Trophoblast cell (in vitro differentiated cells and primary cell): ENCODE measurements around the gene EPB41L4B.

Experiments used
- DNase-seq, 2 donors: peaks; one replicate each; pipeline ENCODE4 v3.0.0-alpha.2; 2016
- H2AFZ ChIP-seq: 2 replicates; pipeline ENCODE4 v1.6.1; 2013; ENCODE audit warnings: low read length, moderate library complexity, mild to moderate bottlenecking; ENCODE audit not compliant: insufficient read depth, poor library complexity
- H2AK5ac ChIP-seq: 2 replicates; pipeline ENCODE4 v1.6.1; 2013; ENCODE audit warnings: mild to moderate bottlenecking, low read length
- H2BK120ac ChIP-seq: 2 replicates; pipeline ENCODE4 v1.6.1; 2013; ENCODE audit warnings: low read length, mild to moderate bottlenecking, moderate library complexity; ENCODE audit not compliant: insufficient read depth, poor library complexity
- H2BK12ac ChIP-seq: 2 replicates; pipeline ENCODE4 v1.6.1; 2013; ENCODE audit warnings: mild to moderate bottlenecking, low read length, moderate library complexity
- H2BK5ac ChIP-seq: 2 replicates; pipeline ENCODE4 v1.6.1; 2013; ENCODE audit warnings: low read length, low read depth, moderate library complexity, mild to moderate bottlenecking; ENCODE audit not compliant: poor library complexity
- H3K14ac ChIP-seq: 2 replicates; pipeline ENCODE4 v1.6.1; 2013; ENCODE audit warnings: mild to moderate bottlenecking, low read length
- H3K18ac ChIP-seq: 2 replicates; pipeline ENCODE4 v1.6.1; 2013; ENCODE audit warnings: mild to moderate bottlenecking, low read length
- H3K23ac ChIP-seq: 2 replicates; pipeline ENCODE4 v1.6.1; 2013; ENCODE audit warnings: low read length
- H3K27ac ChIP-seq: 2 replicates; pipeline ENCODE4 v1.5.1; 2013; ENCODE audit warnings: low read depth, mild to moderate bottlenecking, inconsistent platforms, low read length, moderate library complexity
- H3K27me3 ChIP-seq: 2 replicates; pipeline ENCODE4 v1.6.1; 2013; ENCODE audit warnings: inconsistent platforms, mild to moderate bottlenecking, low read length, moderate library complexity; ENCODE audit not compliant: insufficient read depth
- H3K36me3 ChIP-seq, 2 experiments: 1 replicate in 1 of 2; 2 replicates in 1 of 2; pipeline ENCODE4 v1.6.1; 2013; ENCODE audit warnings: low read length in 2 of 2, mild to moderate bottlenecking in 2 of 2, moderate library complexity in 1 of 2; ENCODE audit not compliant: insufficient read depth in 2 of 2, control insufficient read depth in 1 of 2
- H3K4ac ChIP-seq: 2 replicates; pipeline ENCODE4 v1.6.1; 2013; ENCODE audit warnings: low read depth, mild to moderate bottlenecking, low read length, moderate library complexity
- H3K4me1 ChIP-seq, 2 experiments: 1 replicate in 1 of 2; 2 replicates in 1 of 2; pipeline ENCODE4 v1.6.1; 2013; ENCODE audit warnings: low read length in 2 of 2, mild to moderate bottlenecking in 2 of 2, moderate library complexity in 1 of 2; ENCODE audit not compliant: insufficient read depth in 2 of 2, control insufficient read depth in 1 of 2
- H3K4me2 ChIP-seq: 2 replicates; pipeline ENCODE4 v1.6.1; 2013; ENCODE audit warnings: inconsistent platforms, mild to moderate bottlenecking, low read length, moderate library complexity
- H3K4me3 ChIP-seq: 2 replicates; pipeline ENCODE4 v1.5.1; 2013; ENCODE audit warnings: mild to moderate bottlenecking, low read depth, low read length, inconsistent platforms
- H3K79me1 ChIP-seq: one replicate; pipeline ENCODE4 v1.6.1; 2013; ENCODE audit warnings: low read length
- H3K79me2 ChIP-seq: 2 replicates; pipeline ENCODE4 v1.6.1; 2013; ENCODE audit warnings: low read length, mild to moderate bottlenecking; ENCODE audit not compliant: control insufficient read depth, insufficient read depth, poor library complexity
- H3K9ac ChIP-seq: 2 replicates; pipeline ENCODE4 v1.6.1; 2013; ENCODE audit warnings: mild to moderate bottlenecking, low read length
- H3K9me3 ChIP-seq: 2 replicates; pipeline ENCODE4 v1.6.1; 2013; ENCODE audit warnings: low read depth, mild to moderate bottlenecking, control low read depth, inconsistent platforms, low read length; ENCODE audit not compliant: insufficient read depth
- H4K12ac ChIP-seq: 2 replicates; pipeline ENCODE4 v1.6.1; 2013; ENCODE audit warnings: low read depth, mild to moderate bottlenecking, low read length, moderate library complexity
- H4K8ac ChIP-seq: 2 replicates; pipeline ENCODE4 v1.6.1; 2013; ENCODE audit warnings: low read depth, mild to moderate bottlenecking, low read length, moderate library complexity
- H4K91ac ChIP-seq: one replicate; pipeline ENCODE4 v1.6.1; 2013; ENCODE audit warnings: low read depth, mild to moderate bottlenecking, low read length, moderate library complexity
- WGBS: extraction: QIAGEN DNeasy Blood & Tissue Kit; methylation state at CpG from one replicate; pipeline ENCODE4 v1.1.7; 2013; ENCODE audit warnings: missing lambda C conversion rate; ENCODE audit not compliant: insufficient read length, insufficient coverage; ENCODE audit errors: extremely low coverage; 5-methylcytosine and 5-hydroxymethylcytosine counted together

The EPB41L4B gene

DNA sequence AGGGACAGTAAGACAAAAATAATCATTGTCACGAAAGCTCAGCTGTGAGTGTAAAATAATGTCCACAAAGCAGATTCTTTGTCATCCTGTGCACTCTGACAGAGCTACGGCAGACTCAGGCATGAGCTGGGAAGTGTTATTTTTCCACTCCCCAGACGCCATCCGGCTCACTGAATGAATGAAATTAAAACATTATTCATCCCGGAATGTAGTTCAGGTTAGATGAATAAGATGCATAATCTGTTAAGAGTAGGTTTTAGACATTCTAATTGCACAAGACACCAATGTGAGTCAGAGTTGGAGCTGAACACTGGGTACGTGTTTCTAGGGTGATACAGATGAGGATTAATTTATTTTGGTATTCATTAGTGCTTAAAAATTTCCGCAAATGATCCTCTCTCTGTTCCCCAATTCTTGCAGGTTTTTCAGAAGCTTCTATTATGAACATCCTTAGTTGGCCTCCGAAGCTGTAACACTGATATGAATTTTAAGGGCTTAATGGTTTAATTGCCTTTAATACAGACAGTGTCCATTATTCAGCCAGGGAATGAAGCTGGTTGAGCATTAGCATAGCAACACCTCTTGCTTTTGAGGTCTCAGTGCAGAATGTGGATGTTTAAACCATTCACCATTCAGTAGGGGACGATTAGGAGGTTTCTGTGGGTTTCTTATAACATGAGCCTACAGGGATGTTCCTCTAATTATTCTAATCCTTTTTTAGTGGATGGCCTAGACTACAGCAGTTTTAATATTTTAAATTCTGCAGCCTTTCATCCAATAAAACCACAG lies 88.2 kb downstream of the EPB41L4B start:
- Histone ChIP-seq H3K79me1 (no peaks in the 10 kb centered on the region), H3K23ac (no peak overlapping the region), H4K8ac (no peak overlapping the region), H2AK5ac (no peak overlapping the region), H3K4me2 (no peak overlapping the region), H3K9ac (no peak overlapping the region), H2BK12ac (no peak overlapping the region), H3K4me1 (no peaks in the 10 kb centered on the region), H3K27me3 (no peaks in the 10 kb centered on the region), H4K12ac (no peak overlapping the region), H3K36me3 (peaks cover 0 to 3% of the 10 kb centered on the region in 2 experiments), H3K9me3 (peaks cover 1% of the 10 kb centered on the region), H3K4me3 (no peak overlapping the region), H3K79me2 (no peaks in the 10 kb centered on the region), H2BK120ac (no peak overlapping the region), H3K14ac (no peak overlapping the region), H3K18ac (no peak overlapping the region), H3K27ac (no peak overlapping the region), H4K91ac (no peak overlapping the region), H2BK5ac (no peak overlapping the region), H2AFZ (no peak overlapping the region), H3K4ac (no peak overlapping the region)
- peak; percentile 13 to 50 for DNase-seq
- WGBS = no CpG with 5 or more reads among the region's 9 CpGs

DNA sequence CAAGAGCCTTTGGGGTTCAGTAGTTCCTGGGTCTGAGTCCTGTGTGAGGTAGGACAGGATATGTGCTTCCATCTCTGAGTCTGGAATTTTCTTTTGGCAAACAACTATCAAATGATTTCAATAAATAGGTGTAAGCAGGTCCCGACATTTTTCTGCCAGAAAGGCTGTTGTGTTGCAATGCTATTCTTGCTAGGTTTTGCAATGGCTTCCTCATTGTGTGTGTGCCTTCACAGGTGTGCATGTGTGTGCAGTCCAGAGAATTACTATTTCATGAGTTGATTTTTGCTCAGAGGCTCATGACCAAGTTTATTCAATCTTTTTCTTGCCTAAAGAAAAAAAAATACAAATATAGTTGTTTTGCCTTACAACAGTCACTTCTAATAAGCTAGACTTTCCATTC lies 89.3 kb downstream of the EPB41L4B start:
- Histone ChIP-seq H3K79me1 (no peaks in the 10 kb centered on the region), H2AK5ac (no peak overlapping the region), H3K18ac (no peak overlapping the region), H4K12ac (no peak overlapping the region), H3K79me2 (no peaks in the 10 kb centered on the region), H3K27me3 (no peaks in the 10 kb centered on the region), H3K4me2 (no peak overlapping the region), H3K36me3 (no peaks in the 10 kb centered on the region), H3K4me3 (no peak overlapping the region), H3K9ac (no peak overlapping the region), H3K9me3 (no peaks in the 10 kb centered on the region), H2AFZ (no peak overlapping the region), H3K14ac (no peak overlapping the region), H4K8ac (no peak overlapping the region), H3K4me1 (no peaks in the 10 kb centered on the region), H3K27ac (no peak overlapping the region), H2BK120ac (no peak overlapping the region), H2BK12ac (no peak overlapping the region), H3K23ac (no peak overlapping the region), H3K4ac (no peak overlapping the region), H2BK5ac (no peak overlapping the region), H4K91ac (no peak overlapping the region)
- DNase-seq = no peak
- no CpG with 5 or more reads among the region's 1 CpG for WGBS

DNA sequence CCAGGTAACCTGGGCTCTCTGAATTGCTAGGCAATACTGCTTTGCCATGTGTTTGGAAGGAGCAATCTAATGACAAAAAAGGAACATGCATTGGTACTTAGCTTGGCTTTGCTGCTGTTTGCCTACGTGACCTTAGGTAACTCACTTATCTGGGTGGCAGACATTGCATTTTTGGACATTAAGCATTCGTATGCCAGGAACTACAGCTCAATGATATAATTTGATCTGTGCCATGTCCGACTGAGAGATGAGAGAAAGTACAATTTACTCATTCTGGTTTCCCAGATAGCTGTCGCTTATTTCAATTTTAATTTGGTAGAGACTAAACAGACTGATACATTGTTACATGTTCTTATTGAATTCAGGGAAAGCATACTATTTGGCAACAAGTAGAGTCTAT lies 90.6 kb downstream of the EPB41L4B start:
- Histone ChIP-seq H3K79me2 (no peaks in the 10 kb centered on the region), H4K8ac (no peak overlapping the region)
- WGBS = no CpG with 5 or more reads among the region's 4 CpGs

DNA sequence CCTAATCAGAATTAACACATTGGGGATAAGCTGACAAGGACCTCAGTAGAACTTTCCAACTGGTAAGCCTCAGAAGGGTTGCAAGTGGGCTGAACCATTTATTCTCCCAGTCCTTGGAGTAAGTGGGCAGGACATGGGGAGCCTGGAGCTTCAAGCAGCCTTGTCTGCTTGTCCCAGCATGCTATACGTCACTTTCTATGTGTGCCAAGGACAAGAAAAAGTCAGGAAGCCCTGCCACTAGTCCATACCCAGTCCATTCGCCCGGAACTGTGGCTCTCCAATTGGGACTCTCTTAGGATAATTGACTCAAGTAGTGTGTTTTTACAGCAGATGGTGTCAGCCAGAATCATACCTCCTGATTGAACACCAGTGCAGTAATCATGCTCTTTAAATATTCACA lies 91.2 kb downstream of the EPB41L4B start:
- H3K14ac ChIP-seq = no peak overlapping the region
- no peak overlapping the region for H2AFZ ChIP-seq
- no peak overlapping the region for H2BK5ac ChIP-seq
- no peak for DNase-seq
- no peak overlapping the region for H3K27ac ChIP-seq
- H3K4ac ChIP-seq = no peak overlapping the region
- no peak overlapping the region for H2BK120ac ChIP-seq
- H3K79me1 ChIP-seq = no peaks in the 10 kb centered on the region
- H3K9ac ChIP-seq = no peak overlapping the region
- H3K36me3 ChIP-seq = no peaks in the 10 kb centered on the region
- H3K79me2 ChIP-seq = no peaks in the 10 kb centered on the region
- H3K4me1 ChIP-seq = no peaks in the 10 kb centered on the region
- H3K4me3 ChIP-seq = peak overlapping the region; percentile 21
- H2BK12ac ChIP-seq = no peak overlapping the region
- H4K8ac ChIP-seq = no peak overlapping the region
- H2AK5ac ChIP-seq = no peak overlapping the region
- H4K12ac ChIP-seq = no peak overlapping the region
- H4K91ac ChIP-seq = no peak overlapping the region
- H3K23ac ChIP-seq = no peak overlapping the region
- no peaks in the 10 kb centered on the region for H3K9me3 ChIP-seq
- H3K18ac ChIP-seq = no peak overlapping the region
- H3K27me3 ChIP-seq = no peaks in the 10 kb centered on the region
- H3K4me2 ChIP-seq = no peak overlapping the region
- no CpG with 5 or more reads among the region's 3 CpGs for WGBS

More for the DNA sequence above, 90.6 kb downstream of the EPB41L4B start:
- H3K9me3 ChIP-seq = no peaks in the 10 kb centered on the region
- H3K23ac ChIP-seq = no peak overlapping the region
- no peak overlapping the region for H3K4ac ChIP-seq
- no peak overlapping the region for H3K27ac ChIP-seq
- no peak overlapping the region for H3K9ac ChIP-seq
- no peak overlapping the region for H3K4me3 ChIP-seq
- H2BK12ac ChIP-seq = no peak overlapping the region
- no peak overlapping the region for H4K12ac ChIP-seq
- no peak for DNase-seq
- no peak overlapping the region for H3K14ac ChIP-seq
- no peak overlapping the region for H2AFZ ChIP-seq
- no peak overlapping the region for H3K4me2 ChIP-seq
- H3K27me3 ChIP-seq = no peaks in the 10 kb centered on the region
- no peaks in the 10 kb centered on the region for H3K36me3 ChIP-seq
- H3K18ac ChIP-seq = no peak overlapping the region
- no peak overlapping the region for H2BK5ac ChIP-seq
- H2BK120ac ChIP-seq = no peak overlapping the region
- no peaks in the 10 kb centered on the region for H3K79me1 ChIP-seq
- H3K4me1 ChIP-seq = no peaks in the 10 kb centered on the region
- H4K91ac ChIP-seq = no peak overlapping the region
- H2AK5ac ChIP-seq = no peak overlapping the region
